Nucleus accumbens (tissue), 56 donors: Measurements from ENCODE around the gene ABLIM1.
"Not testable (repeated sequence)": the region's sequence is repeated elsewhere in the genome, so short reads cannot be mapped to it uniquely, and the experiment has no call there.

Experiments
- DNase-seq, 56 donors: peaks; one replicate each; lab custom pipeline; 2025; lab: John Stamatoyannopoulos, UW

The ABLIM1 gene

DNA sequence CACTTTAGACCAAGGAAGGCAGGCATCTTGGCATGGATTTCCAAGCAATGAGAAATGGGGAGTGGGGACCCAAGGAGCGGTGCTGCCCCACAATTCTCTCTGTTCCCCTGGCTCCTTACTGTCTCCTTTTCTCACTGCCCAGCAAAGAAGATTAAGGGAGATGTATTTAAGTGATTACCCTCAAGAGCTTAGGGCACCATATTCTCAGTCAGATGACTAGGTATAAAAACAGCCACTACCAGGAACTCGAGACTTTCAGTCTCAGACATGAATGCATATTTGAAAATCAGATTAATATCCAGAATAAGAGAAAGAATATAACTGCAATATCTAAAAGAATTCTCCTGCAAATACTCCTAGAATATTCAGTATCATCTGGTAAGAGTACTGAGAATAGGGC is at the start of gene ABLIM1:
Gene ABLIM1, minus strand, starts transcription at position 101 of the 400 bp plus-strand sequence. Its CDS starts 75 bp downstream, at position 26.
- no peak for DNase-seq

DNA sequence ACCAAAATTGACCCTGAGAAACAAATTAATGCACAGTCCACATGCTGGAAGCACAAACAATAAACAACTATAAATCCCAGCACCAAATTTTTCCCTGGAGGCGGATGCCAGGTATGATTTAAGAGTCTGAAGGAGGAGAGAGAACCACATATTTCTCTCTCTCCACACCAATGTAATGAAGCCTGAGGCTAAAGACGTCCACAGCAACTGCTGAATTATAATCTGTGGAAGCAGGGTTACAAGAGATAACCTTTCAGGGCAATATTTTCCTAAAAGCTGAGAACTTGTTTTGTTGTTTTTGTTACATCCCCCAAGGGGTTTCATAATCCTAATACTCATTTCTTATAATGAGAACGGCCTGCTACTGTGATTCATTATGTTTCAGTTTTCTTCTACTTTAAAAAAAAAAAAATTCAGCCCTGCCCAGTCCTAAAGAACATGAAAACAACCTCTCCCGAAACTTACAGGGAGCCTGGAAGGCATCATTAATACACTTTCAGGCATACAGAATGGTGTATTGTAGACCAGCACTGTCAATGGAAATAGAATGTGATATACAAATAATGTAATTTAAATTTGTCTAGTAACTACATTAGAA is 48.5 kb upstream of the ABLIM1 start:
- DNase-seq = no peak

DNA sequence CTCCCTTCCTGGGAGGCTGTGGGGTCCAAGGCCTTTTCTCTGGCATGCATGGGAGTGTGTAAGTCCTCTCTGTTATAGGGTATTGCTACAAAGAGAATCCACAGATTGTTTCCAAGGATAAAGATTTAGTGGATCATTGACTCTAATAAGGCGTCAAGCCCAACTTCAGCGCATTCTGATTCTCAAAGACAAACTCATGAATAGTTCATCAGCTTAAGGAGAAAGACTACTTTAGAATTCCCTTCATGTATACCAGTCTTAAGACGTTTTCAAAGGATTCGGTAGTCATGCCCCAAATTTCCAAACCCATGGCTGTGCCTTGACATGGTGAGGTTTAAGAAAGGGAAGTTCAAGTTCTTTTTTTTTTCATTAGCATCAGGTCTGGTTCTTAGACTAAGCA is 46.6 kb upstream of the ABLIM1 start:
- DNase-seq = peak in 3 of 56 donors; percentile 14 to 43 (median 16)

DNA sequence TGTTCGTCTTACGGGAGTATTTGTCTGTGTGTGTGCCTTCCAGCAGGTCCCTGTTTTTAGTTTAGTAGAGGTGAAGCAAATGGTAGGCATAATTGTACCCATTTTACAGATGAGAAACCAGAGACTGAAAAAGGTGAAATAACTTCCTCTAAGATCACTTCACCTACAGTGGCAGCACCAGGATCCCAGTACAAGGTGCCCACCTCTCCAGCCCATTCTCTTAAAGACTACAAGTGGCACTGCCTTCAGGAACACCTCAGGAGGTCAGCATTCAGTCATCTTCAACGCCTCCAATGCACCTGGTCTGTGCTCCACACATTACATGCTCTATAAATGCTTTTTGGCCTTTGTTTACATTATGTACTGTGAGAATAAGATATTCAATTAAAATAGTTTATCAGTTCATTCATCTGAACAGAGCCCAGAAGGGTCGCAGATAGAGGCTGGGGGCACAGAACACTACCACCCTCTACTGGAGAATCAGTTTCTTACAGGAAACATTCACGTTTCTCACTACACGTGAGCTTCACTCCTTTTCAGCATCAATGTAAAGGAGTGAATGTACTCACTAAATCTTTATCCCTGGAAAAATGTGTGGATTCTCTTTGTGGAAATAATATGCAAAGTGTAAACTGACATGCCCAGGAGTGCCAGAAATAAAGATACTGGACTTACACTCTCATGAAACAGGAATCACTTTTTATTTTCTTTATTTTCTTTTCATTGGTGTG is 45.5 kb upstream of the ABLIM1 start:
- no peak for DNase-seq

DNA sequence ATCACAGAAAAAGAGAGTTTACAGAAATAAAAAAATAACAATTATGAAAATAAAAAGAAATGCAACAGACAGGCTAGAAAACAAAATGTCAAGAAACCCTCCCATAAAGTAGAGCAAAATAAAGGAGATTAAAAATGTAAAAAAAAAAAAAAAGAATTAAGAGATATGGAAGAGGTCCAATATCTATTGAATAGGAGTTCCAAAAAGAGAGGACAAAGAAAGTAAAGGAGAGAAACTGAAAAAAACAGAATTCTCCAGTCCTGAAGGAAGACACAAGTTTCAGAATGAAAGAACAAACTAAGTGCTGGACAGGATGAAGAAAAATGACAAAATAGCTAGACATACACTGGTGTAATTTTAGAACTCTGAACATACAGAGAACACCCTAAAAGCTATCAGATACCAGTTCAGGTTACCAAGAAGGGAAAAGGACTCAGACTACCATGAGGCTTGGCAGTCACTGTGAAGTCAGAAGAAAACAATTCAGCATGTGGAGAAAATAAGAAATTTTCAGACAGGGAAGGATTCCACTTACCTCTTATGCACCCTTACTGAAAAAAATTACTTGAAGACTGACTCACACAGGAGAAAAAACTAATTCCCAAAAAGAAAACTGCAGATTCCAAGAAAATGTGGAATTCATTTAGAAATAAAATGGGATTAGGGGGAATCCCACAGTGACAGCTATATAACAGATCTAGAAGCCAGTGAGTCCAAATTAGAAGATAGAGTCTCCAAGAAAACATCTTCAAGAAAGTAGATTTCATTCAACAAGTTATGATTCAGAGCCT is 40.4 kb upstream of the ABLIM1 start:
- no peak for DNase-seq

DNA sequence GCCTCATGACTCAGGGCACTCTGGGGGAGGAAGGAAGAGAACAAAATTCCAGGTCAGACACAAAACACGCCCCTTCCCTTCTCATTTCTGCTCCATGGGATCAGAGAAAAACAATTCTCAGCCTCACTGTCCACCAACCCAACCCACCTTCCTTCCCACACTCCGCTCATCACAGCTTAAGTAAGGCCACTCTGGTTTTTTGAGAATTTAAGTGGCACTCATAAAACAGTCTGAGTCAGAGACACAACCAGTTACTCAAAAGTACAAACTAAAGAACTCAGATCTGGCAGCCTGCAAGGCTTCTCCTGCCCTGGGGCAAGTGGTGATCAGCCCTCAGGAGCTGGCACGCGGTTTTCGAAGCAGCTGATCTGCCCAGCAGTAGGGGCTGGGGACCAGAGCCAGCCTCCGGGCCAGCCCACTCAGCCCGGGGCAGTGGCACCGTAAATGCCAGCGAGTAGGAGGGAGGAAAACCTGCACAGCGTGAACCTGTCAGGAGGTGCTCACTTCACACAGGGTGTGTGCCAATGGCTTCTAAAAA is 39.1 kb upstream of the ABLIM1 start:
- peak in 19 of 56 donors; percentile 4 to 60 (median 25) for DNase-seq

DNA sequence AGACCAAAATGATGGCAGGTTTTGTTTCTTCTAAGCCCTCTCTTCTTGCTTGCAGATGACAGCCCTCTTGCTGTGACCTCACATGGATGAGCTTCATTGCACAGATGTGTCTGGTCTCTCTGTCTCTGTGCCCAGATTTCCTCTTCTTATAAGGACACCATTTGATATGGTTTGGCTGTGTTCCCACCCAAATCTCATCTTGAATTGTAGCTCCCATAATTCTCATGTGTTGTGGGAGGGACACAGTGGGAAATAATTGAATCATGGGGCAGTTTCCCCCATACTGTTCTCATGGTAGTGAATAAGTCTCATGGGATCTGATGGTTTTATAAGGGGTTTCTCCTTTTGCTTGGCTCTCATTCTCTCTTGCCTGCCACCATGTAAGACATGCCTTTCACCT is 38.2 kb upstream of the ABLIM1 start:
- not testable (repeated sequence) for DNase-seq

DNA sequence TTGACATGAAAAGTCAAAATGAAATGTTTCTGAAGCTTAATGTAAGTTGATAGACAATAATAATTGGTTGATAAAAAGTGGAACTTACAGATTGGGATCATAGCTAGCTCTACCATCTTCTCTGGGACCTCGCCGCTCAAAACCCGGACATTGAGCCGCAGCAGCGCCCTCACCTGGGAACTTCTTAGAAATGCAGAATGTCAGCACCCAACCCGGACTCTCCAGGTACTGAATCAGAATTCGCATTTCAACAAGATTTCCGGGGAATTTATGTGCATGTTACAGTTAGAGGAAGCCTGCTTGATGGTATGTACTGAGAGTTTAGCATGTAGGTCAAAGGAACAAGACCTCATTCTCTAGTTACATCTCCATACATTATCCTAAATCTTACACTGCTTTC is 36.7 kb upstream of the ABLIM1 start:
- peak in 1 of 56 donors; percentile 4 for DNase-seq

DNA sequence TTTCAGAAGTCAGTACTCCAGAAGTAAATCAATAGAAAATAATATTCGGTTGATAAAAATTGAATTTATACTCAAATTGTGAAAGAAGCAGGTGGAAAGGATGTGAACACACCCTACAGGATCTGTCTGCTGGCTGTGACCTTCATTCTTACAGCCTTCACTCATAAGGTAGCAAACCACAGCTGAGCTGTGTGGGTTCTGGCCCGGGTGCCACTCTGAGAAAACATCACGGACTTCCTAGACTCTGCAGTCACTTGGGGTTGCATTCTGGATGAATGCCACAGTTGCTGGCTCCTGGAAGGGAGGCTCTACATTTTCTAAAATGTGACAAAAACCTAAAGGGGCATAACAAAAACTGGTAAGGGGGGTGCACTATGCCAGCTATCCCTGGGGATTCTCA is 36.0 kb upstream of the ABLIM1 start:
- DNase-seq = no peak

DNA sequence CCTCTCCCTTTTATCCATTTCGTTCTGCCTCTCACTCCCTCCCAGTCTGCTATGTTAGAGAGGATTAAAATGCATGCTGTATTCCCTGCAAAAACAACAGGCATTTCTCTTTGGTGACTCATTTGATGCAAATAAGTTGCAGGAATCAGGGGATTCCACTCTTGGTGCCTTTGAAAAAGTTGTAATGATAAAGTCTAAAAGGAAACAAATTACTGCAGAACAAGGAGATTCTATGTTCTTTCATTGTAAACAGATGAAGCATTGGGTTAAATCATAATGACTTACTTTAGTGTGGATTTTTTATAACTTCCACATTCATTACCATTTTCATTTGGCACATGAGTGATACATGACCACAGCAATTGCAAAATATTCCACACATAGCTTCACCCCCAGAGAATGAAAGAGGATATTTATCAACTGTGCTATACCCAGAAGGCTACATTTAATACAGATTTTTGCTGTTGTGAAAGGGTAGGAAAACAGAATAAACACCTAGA is 33.4 kb upstream of the ABLIM1 start:
- DNase-seq = no peak

DNA sequence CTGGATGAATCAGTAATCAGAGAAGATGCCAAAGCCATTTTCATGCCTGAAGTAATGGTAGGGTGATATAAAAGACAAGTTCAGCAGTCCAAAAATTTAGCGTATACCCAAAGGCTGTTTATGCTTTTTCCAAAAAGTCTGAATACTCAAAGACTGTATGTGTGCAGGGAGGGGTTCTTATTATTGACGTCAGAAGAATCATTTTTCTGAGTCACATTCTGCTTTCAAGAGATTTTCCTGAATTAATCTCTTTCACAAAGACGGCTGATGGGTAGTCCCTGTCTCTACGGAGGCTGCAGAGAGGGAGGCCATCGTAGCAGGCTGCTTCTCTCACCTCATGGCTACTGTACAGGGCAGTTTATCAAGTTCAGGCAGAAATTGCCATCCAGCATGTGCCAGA is 30.7 kb upstream of the ABLIM1 start:
- DNase-seq = no peak

DNA sequence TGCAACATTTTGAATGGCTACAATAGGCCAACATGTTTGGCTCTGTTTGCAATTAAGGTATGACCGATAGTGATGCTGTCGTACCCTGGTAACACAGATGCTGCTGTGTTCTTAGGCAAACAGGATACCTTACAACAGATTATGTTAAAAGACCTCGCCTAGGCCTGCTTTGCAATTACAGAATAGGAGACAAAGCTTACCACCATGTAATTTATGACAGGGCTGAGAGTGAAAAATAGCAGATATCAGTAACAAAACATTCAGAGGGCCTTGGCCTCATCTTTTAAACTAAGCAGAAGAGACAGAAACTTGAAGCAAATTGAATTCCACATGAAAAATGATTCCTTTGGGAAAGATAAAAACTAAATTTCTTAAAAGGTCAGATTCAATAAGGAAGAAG is 29.4 kb upstream of the ABLIM1 start:
- DNase-seq = no peak

DNA sequence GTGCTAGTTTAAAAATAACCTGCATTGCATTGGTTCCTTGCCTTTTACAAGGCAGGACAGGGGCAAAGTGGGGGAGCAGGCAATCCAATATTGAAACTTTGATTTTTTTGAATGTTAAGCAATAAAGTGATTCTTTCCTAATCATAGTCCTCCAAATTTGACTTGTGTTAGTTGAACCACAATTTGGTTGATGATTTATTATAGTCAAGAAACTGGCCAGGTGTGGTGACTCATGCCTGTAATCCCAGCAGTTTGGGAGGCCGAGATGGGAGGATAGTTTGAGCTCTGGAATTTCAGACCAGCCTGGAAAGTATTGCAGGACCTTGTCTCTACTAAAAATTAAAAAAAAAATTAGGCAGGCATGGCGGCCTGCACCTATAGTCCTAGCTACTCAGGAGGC is 27.9 kb upstream of the ABLIM1 start:
- DNase-seq = no peak

DNA sequence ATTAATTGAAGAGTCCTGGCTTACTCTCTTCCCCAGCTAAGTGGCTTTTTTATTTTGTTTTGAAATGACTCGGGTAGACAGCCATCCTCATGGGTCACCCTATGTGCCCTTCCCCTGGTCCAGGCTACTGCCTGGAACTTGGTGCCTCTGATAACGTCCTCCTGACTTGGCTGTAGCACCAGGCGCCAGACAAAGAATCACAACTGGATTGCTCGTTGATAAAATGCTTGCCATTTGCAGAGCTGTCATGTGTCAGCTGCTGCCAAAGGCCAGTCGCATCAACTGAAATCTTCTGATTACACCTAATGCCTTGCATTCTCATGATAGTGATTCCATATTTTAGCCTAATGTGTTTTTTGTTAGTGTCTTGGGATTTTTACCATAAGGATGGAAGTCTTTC is 27.4 kb upstream of the ABLIM1 start:
- no peak for DNase-seq

DNA sequence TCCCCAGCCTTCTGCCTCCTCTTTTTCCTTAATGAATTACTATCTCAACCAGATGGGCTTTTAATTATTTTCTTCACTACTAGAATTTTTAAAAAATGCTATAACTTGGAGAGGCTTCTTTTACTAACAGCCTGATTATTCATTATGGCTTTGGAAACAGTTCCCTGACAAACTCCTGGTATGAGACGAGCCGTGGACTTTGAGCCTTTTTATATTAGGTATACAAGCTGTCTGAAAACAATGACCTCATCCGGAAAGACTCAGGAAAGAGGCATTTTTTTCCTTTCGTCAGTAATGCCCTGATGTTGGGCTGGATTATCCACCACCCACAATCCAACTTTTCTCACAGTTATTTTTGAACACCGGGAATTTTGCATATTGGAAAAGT is 26.7 kb upstream of the ABLIM1 start:
- no peak for DNase-seq

DNA sequence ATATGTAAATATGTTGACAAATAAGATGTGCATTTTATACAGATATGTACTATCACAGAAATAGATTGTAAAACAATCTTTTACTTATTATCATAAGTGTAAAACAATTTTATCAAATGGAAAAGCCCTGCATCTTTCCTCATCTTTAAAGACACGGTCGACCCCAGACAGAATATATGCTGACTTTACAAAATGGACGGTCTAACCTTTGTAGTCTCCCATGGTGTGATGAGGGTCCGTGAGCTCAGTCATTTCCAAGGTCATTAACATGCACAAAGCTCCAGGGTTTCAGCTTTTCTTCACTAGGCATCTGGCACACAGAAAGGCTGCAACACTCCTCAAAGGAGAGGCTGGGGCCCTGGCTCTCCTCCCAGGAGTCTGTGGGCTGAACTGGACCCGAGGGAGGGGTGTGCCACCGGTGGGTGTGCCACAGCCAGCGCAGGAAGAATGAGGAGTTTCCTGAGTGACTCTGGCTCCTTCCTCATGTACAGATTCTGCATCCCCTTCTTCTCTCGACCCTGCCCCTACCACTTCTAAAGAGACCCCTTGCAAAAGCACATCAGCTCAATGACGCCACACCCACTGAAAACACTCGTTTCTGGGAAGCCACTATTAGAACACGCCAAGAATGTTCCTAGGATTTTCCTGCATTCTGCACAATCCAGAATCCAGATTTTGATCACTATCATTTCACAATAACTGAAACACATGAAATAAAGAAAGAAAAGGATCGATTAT is 26.2 kb upstream of the ABLIM1 start:
- peak in 37 of 56 donors; percentile 10 to 74 (median 29) for DNase-seq

DNA sequence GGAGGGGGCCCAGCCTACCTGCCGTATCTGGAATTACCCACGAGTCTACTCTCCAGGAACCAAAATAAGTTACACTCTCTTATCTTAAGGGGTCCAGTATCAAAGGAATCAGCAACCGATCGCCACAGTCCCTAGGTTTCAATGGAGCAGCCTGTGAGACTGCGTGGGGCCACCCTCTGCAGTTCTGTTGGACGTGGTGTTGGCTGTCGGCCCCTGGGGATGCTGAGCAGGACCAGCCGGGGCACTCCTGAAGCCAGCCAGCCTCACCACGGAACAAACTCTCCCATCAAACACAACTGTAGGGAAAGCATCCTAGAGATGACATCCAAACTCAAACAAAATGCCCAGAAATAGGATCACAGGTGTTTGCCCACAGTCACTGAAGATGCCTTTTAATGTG is 25.5 kb upstream of the ABLIM1 start:
- peak in 8 of 56 donors; percentile 3 to 36 (median 12) for DNase-seq

DNA sequence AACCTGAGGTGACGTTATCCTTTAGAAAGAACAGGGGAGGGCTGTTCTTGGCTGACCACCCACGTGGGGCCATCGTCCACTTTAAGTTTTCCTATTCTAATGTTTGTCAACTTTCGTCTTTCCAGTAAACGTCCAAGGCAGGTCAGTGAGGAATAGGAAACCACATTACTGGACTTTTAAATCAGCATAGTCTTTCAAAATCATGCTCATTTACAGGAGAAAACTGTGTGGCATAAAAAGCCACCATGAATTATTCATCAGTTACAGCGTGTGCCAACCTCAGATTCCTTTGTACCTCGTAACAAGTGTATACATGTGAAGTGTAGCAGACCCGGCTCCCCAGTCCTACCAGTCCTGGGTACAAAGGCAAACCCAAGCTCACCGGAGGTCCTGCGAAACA is 25.1 kb upstream of the ABLIM1 start:
- no peak for DNase-seq

DNA sequence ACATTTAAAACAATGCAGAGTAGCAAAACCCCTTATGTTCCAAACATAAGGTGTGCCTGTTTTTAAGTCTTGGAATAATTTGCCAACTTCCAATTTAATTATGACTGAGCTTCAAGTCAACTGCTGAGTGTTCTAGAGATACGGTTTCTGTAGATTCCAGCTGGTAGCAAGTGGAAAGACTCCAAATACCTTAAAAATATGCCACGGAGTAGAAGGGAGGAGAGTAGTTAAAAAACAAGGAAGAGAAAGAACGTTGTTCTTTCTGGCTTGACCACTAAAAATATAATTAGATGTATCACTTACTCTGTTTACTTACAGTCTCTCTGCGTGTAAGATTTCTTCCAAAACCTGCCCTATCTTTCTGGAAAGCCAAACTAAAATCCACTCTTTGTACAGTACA is 24.5 kb upstream of the ABLIM1 start:
- no peak for DNase-seq

DNA sequence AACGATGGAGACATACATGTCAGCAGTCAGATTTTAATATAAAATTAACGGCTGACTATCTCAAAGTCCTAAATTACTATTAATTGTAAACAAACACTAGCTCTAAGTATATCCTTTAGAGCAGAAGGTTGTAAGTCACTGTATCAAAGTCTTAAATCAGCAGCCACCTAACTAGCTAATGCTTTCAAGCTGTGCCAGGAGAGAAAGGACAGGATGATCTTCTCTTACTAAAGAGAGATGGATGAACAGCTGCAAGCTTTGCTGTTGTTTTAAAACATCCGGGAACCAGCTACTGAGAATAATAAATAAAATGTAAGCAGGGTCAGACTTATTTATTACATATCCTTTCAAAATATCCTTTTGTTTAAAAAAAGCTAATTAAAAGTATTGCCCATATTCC is 24.0 kb upstream of the ABLIM1 start:
- no peak for DNase-seq
